ENCODE measurements around the gene APOBEC3A. TPM values are rescaled to one million over a fixed set of nuclear protein-coding genes. Genes with fewer than 3 reads are reported as not detected.

The APOBEC3A gene
- total and polyA plus RNA-seq, 10 of the 15 experiments (the other 5 are each of a cell fraction or from before 2014, with no cell fraction given) = 0.20 TPM; not detected in 9

GRCh38 chr22:38941488-38941987, 15.9 kb upstream of the APOBEC3A start (continued):
- TF ChIP-seq SREBF2 (IDR thresholded peaks at IDR 0.05; ENCODE audit: low read length) = no peak
- TF ChIP-seq EGR1 (IDR thresholded peaks at IDR 0.05; ENCODE audit: borderline replicate concordance in 1 of 2, low read depth in 2 of 2, low read length in 2 of 2) = peak in 1 of 2 experiments; percentile 77; a peak in 2 of 3 replicates
- TF ChIP-seq PRDM15 (CRISPR knock-in tag; IDR thresholded peaks at IDR 0.05) = no peak
- TF ChIP-seq HDAC2 (IDR thresholded peaks at IDR 0.05) = no peak
- TF ChIP-seq JUNB (IDR thresholded peaks at IDR 0.05) = peak; percentile 67
- no peak for TF ChIP-seq NR2C2 (IDR thresholded peaks at IDR 0.05; ENCODE audit: borderline replicate concordance, control insufficient read depth, insufficient read length, low read depth)
- no peak for TF ChIP-seq EZH2 (IDR thresholded peaks at IDR 0.05; ENCODE audit: borderline replicate concordance, control insufficient read depth, low read depth, low read length)
- TF ChIP-seq RELB (IDR thresholded peaks at IDR 0.05; ENCODE audit: low read depth) = peak; percentile 96
- TF ChIP-seq NBN (IDR thresholded peaks at IDR 0.05) = peak; percentile 85
- peak; percentile 74 for TF ChIP-seq RELA (IDR thresholded peaks at IDR 0.05; ENCODE audit: borderline replicate concordance, partially characterized antibody)
- TF ChIP-seq LARP7 (IDR thresholded peaks at IDR 0.05) = no peak
- no peak for TF ChIP-seq USF2 (IDR thresholded peaks at IDR 0.05; ENCODE audit: borderline replicate concordance, low read depth, low read length)
- no peak for TF ChIP-seq NKRF (conservative IDR thresholded peaks at IDR 0.05)
- no peak for TF ChIP-seq ASH2L (IDR thresholded peaks at IDR 0.05; ENCODE audit: borderline replicate concordance, low read depth)
- TF ChIP-seq MYC (IDR thresholded peaks at IDR 0.05; ENCODE audit: insufficient read depth, insufficient read length, insufficient replicate concordance, low read length, severe bottlenecking) = no peak
- TF ChIP-seq HSF1 (IDR thresholded peaks at IDR 0.05; ENCODE audit: low read depth, low read length) = no peak
- TF ChIP-seq ESRRA (IDR thresholded peaks at IDR 0.05; ENCODE audit: low read length) = no peak
- TF ChIP-seq MYB (IDR thresholded peaks at IDR 0.05; ENCODE audit: borderline replicate concordance, low read depth, low read length) = no peak
- TF ChIP-seq CBX5 (IDR thresholded peaks at IDR 0.05; ENCODE audit: low read depth) = no peak
